Gastroesophageal sphincter (tissue), 4 donors: ENCODE measurements around the gene FAAP20. TPM values are rescaled to one million over a fixed set of nuclear protein-coding genes. Genes with fewer than 3 reads are reported as not detected.

Source experiments
- ATAC-seq: fragments of 150-250 bp; one replicate; pipeline ENCODE4 v1.9.1; 2016; ENCODE audit warnings: mild to moderate bottlenecking, moderate library complexity
- H3K27ac ChIP-seq, 4 donors: fragments of 200-600 bp; sonication (generic) in 3 of 4; 1 replicate in 3 of 4; 2 replicates in 1 of 4; pipeline ENCODE4 v1.5.1; 2016 to 2019
- H3K27me3 ChIP-seq: fragments of 200-600 bp; sonication (generic); one replicate; pipeline ENCODE4 v1.5.1; 2019
- H3K36me3 ChIP-seq, 2 donors: fragments of 200-600 bp; sonication (generic); one replicate each; pipeline ENCODE4 v1.5.1; 2019; ENCODE audit warnings: control low read depth in 1 of 2
- H3K4me1 ChIP-seq, 3 donors: fragments of 200-600 bp; sonication (generic); 1 replicate in 2 of 3; 2 replicates in 1 of 3; pipeline ENCODE4 v1.5.1; 2016 to 2019; ENCODE audit warnings: control low read depth in 2 of 3
- H3K4me3 ChIP-seq, 2 donors: fragments of 200-600 bp; sonication (generic); one replicate each; pipeline ENCODE4 v1.5.1; 2019; ENCODE audit warnings: mild to moderate bottlenecking in 1 of 2, moderate library complexity in 1 of 2
- H3K9me3 ChIP-seq, 3 donors: fragments of 200-600 bp; sonication (generic); one replicate each; pipeline ENCODE4 v1.5.1; 2017 to 2019; ENCODE audit warnings: control low read depth in 2 of 3
- EP300 ChIP-seq: sonication (generic); formaldehyde crosslinking; IDR thresholded peaks from one replicate; pipeline ENCODE4 v1.6.1; 2017; ENCODE audit warnings: antibody characterized with exemption, mild to moderate bottlenecking
- POLR2A ChIP-seq, 2 donors: fragments of 450-650 bp; IDR thresholded peaks; one replicate each; pipeline ENCODE4 v1.6.1; 2017; ENCODE audit warnings: antibody characterized with exemption in 2 of 2, mild to moderate bottlenecking in 2 of 2, moderate library complexity in 1 of 2
- POLR2AphosphoS5 ChIP-seq: sonication (generic); formaldehyde crosslinking; IDR thresholded peaks from one replicate; pipeline ENCODE4 v1.6.1; 2017; ENCODE audit warnings: antibody characterized with exemption
- WGBS, 2 donors: methylation state at CpG; one replicate each; pipeline ENCODE4 v1.1.5; 2018; ENCODE audit warnings: low coverage in 1 of 2; 5-methylcytosine and 5-hydroxymethylcytosine counted together
- total RNA-seq, 4 donors: library from RNA; depleted of rRNA; stranded (reverse); fragments of >200 nt; gene quantifications; one replicate each; pipeline ENCODE4 v1.1.0, GENCODE V29; 2016
- TF ChIP-seq, protein P1 (sequence below), 4 experiments: fragments of 200-600 bp in 2 of 4; fragments of 450-650 bp in 2 of 4; sonication (generic) in 1 of 4; IDR thresholded peaks; one replicate each; pipeline ENCODE4 v1.5.1; 2017 to 2019; ENCODE audit warnings: antibody characterized with exemption in 4 of 4, mild to moderate bottlenecking in 2 of 4, moderate library complexity in 2 of 4

The FAAP20 gene
- total RNA-seq, 4 donors from 2014 or later = 25.8 to 51.1 (median 43.3) TPM

DNA sequence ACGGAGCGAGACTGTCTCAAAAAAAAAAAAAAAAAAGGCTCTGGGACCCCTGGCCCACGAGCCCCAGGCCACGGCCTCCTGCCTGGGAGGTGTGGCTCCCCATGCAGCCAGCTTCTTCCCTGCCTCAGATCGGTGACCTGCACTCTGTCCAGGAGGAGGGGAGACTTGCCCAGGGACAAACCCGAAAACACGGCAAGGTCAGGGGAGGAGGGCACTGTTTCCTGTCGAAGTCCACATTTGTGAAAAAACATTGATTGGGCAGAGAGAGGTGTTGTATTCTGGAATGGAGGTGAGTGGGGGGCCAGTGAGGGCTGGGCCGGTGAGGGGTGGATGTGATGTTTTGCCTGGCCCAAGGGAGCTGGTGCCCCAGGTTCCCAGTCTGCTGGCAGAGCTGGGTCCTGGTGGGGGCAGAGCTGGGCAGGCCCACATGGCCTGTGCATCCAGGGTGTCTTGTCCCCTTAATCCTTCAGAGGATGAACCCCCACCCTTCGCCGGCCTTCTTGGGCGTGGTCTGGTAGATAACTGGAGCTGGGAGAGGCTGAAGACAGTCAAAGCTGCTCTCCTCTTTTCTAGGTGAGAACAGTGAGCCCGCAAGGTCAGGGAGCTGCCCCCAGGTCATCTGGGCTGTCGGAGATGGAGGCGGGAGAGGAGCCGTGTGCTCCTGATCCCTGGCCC is 12.4 kb upstream of the FAAP20 start:
- H3K4me1 ChIP-seq = peaks cover 0 to 84% (median 61%) of the 10 kb centered on the region in 3 donors
- H3K27me3 ChIP-seq = no peaks in the 10 kb centered on the region
- TF ChIP-seq EP300 = no peak
- no peak for TF ChIP-seq POLR2A (IDR thresholded peaks at IDR 0.05)
- TF ChIP-seq, protein P1, sequence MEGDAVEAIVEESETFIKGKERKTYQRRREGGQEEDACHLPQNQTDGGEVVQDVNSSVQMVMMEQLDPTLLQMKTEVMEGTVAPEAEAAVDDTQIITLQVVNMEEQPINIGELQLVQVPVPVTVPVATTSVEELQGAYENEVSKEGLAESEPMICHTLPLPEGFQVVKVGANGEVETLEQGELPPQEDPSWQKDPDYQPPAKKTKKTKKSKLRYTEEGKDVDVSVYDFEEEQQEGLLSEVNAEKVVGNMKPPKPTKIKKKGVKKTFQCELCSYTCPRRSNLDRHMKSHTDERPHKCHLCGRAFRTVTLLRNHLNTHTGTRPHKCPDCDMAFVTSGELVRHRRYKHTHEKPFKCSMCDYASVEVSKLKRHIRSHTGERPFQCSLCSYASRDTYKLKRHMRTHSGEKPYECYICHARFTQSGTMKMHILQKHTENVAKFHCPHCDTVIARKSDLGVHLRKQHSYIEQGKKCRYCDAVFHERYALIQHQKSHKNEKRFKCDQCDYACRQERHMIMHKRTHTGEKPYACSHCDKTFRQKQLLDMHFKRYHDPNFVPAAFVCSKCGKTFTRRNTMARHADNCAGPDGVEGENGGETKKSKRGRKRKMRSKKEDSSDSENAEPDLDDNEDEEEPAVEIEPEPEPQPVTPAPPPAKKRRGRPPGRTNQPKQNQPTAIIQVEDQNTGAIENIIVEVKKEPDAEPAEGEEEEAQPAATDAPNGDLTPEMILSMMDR (IDR thresholded peaks at IDR 0.05) = no peak
- TF ChIP-seq POLR2AphosphoS5 = no peak
- no peaks in the 10 kb centered on the region for H3K9me3 ChIP-seq
- ATAC-seq = no peak
- H3K27ac ChIP-seq = peak overlapping the region; percentile 64 to 94 (median 87)
- no peaks in the 10 kb centered on the region for H3K36me3 ChIP-seq
- WGBS, 2 donors = 69 to 74% methylated on average over 6 to 7 of the region's 16 CpGs
- peak overlapping the region in 1 of 2 donors; percentile 27 for H3K4me3 ChIP-seq

DNA sequence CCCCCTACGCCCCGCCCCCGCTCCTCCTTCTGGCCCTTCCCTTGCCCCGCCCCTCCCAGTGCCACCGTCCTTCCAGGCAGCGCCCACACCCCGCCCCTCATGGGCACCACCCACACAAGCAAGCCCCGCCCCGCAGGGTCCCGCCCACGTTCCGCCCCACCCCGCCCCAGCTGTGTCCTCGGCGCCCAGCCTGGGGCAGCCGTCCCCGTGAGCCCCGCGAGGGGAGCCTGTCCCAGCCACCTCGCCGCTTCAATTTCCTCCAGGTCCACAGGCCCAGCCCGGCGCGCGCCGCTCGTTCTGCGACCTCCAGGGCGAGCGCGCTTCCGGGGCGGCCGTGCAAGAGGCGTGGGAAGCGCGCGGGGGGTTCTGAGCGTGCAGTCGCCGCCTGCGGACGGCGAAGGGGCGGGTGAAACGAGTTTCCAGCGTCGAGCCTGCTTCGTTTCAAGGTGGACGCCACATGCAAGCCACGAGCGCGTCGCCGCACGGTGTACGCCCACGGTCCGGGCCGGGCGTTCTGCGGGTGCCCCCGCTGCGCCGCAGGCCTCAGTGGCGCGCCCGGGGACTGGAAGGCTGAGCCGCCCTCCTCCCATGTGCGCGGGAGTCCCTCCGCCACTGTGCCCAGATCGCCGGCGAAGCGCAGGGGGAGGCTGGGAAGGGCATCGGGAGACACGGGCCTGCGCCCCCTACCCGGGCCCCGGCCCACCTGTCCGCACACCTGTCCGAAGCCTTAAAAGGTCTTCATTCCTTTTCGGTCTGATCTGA is 10.8 kb upstream of the FAAP20 start:
- no peaks in the 10 kb centered on the region for H3K36me3 ChIP-seq
- H3K4me1 ChIP-seq = peaks cover 0 to 82% (median 68%) of the 10 kb centered on the region in 3 donors
- no peaks in the 10 kb centered on the region for H3K9me3 ChIP-seq
- no CpG with 5 or more reads among the region's 84 CpGs for WGBS, 2 donors
- ATAC-seq = peak; percentile 79
- H3K27ac ChIP-seq = peak overlapping the region; percentile 51 to 94 (median 87)
- TF ChIP-seq POLR2AphosphoS5 (peak; percentile 48), EP300 (no peak), POLR2A (IDR thresholded peaks at IDR 0.05) (peak; percentile 25 to 65)
- TF ChIP-seq, protein P1 (IDR thresholded peaks at IDR 0.05) = peak in 2 of 4 experiments; percentile 31 to 38
- H3K4me3 ChIP-seq = peak overlapping the region; percentile 27 to 55
- no peaks in the 10 kb centered on the region for H3K27me3 ChIP-seq

DNA sequence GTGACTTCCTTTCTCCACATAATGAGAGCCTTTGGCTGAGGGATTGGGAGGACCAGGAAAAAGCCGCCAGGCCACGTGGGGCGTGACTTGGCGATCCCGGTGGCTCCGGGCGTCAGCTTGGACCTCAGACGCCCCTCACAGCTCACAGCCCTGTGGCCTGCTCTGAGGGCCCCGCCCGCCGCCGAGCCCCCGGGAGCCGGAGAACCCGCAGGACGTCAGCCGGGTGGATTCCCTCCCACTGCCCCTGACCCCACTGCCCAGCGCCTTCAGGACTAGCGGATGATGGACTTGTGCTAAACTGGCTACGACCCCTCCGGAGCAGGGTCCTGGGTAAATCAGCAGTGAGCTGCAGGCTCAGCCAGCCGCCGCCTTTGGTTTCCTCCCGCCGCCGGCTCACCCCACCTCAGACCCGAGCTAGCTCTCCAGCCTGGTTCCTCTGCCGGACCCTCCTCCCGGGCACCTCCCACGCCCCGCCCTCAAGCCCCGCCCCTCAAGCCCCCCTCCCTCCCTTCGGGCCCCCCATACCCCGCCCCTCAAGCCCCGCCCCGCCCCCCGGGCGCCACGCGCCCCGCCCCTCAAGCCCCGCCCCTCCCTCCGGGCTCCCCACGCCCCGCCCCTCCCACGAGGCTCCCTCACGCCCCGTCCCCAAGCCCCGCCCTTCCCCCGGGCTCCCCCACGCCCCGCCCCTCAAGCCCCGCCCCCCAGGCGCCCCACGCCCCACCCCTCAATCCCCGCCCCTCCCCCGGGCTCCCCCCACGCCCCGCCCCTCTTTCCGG is 10.0 kb upstream of the FAAP20 start:
- no peaks in the 10 kb centered on the region for H3K9me3 ChIP-seq
- H3K4me1 ChIP-seq = peaks cover 0 to 82% (median 67%) of the 10 kb centered on the region in 3 donors
- peak overlapping the region; percentile 81 to 96 (median 90) for H3K27ac ChIP-seq
- ATAC-seq = peak; percentile 52
- no peaks in the 10 kb centered on the region for H3K27me3 ChIP-seq
- TF ChIP-seq, protein P1 (IDR thresholded peaks at IDR 0.05) = no peak
- TF ChIP-seq POLR2A (IDR thresholded peaks at IDR 0.05) = peak; percentile 32 to 38
- H3K36me3 ChIP-seq = no peaks in the 10 kb centered on the region
- peak overlapping the region; percentile 52 to 63 for H3K4me3 ChIP-seq
- WGBS, 2 donors = 0% methylated on average over 7 of the region's 60 CpGs; no CpG with 5 or more reads in 1 of the 2 donors

DNA sequence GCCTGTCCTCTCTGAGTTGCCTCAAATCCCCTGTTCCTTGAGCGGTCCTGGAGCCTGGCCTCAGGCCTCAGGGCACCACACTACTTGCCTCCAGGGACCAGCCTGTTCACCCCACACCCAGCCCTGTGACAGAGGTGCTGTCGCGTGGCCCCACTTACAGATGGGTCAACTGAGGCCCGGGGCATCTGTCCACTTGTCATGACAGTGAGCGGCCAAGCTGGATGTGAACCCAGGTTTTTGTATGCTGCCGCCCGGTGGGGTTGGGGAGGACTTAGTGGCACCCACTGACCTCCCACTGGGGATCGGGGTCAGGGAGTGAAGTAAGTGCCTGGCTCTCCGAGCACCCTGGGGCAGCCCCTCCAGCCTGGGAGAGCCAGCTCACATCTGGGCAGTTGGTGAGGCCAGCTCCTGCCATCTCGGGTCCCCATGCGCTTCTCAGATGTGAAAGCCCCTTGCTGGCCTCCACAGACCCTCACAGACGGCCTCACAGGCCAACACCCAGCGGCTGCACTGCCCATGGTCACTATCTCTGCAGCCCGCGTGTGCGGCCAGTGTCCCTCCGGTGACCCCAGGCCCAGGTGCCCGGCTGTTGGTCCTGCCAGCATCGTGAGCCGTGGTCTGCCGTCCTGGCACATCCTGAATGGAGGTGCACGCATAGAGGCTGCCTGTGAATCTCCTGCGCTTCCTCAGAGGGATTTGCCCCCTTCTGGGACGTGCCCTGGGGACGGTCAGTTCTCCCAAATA is 9.3 kb upstream of the FAAP20 start:
- Histone ChIP-seq H3K9me3 (no peaks in the 10 kb centered on the region), H3K4me3 (peak overlapping the region; percentile 52 to 63), H3K27me3 (no peaks in the 10 kb centered on the region), H3K27ac (peak overlapping the region; percentile 81 to 96 (median 90)), H3K36me3 (no peaks in the 10 kb centered on the region), H3K4me1 (peaks cover 0 to 82% (median 62%) of the 10 kb centered on the region in 3 donors)
- 100% methylated on average over 1 of the region's 25 CpGs; no CpG with 5 or more reads in 1 of the 2 donors for WGBS, 2 donors
- no peak for TF ChIP-seq POLR2A (IDR thresholded peaks at IDR 0.05)
- no peak for TF ChIP-seq POLR2AphosphoS5
- no peak for TF ChIP-seq EP300
- TF ChIP-seq, protein P1 (IDR thresholded peaks at IDR 0.05) = no peak
- no peak for ATAC-seq
